GM12892 (cell line): ENCODE data around the gene RGS13.

Experiments used
- POLR2A ChIP-seq: IDR thresholded peaks from 2 replicates; pipeline ENCODE4 v1.6.1; 2011; ENCODE audit warnings: low read depth, low read length, control low read depth
- POLR2AphosphoS5 ChIP-seq: IDR thresholded peaks from 2 replicates; pipeline ENCODE4 v1.6.1; 2011; ENCODE audit warnings: low read depth, low read length, control low read depth

DNA sequence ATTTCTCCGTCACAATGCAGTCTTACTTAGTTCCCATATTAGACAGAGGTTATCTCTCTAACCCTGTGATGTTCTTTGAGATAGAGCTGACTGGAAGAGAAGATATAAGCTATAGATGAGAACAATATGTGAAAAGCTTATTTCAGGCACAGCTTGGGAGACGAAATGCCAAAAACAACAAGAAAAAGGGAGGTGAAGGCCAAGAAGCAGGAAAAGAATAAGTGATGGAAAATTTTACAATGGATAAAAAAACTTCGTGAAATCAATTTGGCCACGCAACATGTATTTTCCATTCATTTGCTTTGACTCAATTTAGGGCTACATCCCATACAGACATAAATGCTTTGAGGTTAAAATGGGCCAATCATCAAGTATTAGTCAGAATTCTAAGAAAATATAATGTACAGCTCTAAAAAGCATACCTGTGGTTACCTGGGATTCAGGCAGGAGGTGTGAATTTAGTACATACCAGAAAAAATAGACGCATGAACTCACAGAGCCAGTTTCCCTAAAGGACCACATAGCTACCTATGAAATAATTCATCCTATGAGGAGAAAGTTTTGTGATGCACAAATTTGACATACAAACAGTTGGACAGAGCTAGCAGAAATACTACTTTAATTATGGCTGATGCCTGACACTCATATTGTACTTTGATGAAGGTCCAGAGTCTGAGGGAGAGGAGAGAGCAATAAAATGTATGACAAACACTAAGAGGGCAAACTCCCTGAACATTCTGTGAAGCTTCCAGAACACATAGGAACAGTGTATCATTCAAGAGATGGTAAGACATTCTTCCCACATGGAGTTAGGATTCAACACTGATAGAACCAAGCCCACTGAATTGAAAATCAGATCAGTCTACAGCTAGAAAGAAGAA lies 48.3 kb upstream of the RGS13 start:
- TF ChIP-seq POLR2A (no peak), POLR2AphosphoS5 (no peak)
